Measurements from ENCODE around the gene SERPINE1. TPM values are rescaled to one million over a fixed set of nuclear protein-coding genes. Genes with fewer than 3 reads are reported as not detected.
A peak's percentile ranks its signal among the peaks of the same experiment; 100 is the strongest.

The SERPINE1 gene
- total and polyA plus RNA-seq, 9 donors = 4.0 to 81.6 (median 19.9) TPM

DNA sequence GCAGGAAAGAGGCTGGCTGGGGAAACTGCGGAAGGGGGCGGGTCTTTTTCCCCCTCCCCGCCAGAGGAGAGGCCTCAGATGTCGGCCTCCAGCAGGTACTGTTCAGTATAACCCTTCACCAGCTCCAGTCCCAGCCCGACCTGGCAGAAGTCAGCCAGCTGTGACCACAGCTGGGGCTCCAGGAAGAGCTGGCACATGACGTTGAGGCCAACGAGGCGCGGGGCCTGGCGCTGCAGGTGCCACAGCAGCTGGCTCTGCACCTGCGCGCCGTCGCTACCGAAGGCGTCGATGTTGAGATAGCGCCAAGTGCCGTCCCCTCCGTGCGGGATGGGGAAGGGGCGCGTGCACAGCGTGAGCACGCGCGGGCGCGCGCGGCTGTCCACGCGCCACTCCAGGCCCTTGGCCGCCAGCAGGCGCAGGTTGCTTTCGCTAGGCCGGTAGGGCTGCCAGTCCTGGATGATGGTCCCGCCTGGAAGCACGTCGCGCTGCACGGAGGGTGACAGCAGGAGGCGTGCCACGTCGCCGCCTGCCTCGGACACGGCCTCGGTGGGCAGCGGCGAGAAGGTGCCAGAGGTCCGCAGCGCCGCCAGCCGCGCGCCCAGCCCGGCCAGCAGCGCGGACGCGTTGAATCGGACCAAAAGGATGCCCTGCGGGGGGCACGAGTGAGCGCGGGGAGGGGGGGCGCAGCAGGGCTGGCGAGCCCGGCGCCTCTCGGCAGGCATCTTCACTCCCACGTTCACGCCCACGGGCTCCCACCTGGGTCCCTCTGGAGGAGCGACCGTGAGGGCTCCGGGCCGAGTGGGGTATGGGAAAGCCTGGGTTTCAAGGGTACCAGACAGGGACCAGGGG, 45.3 kb downstream of the SERPINE1 start:
- intact Hi-C loops (cut with DNase I) = loop anchor here in 1 of 4 donors (10.0 kb wide), 1 partner anchor 113 kb away; no protein-coding TSS in a partner anchor
- Histone ChIP-seq H3K4me1 (ENCODE audit: insufficient read depth) (peaks cover 7% of the 10 kb centered on the region), H3K27ac (no peak overlapping the region), H3K9me3 (no peaks in the 10 kb centered on the region), H3K36me3 (no peaks in the 10 kb centered on the region), H3K27me3 (peaks cover 5% of the 10 kb centered on the region), H3K4me3 (no peak overlapping the region)
- WGBS, 3 donors = 0 to 1% (median 1%) methylated on average over 41 to 79 of the region's 79 CpGs
- no peak for DNase-seq
- TF ChIP-seq, protein P1, sequence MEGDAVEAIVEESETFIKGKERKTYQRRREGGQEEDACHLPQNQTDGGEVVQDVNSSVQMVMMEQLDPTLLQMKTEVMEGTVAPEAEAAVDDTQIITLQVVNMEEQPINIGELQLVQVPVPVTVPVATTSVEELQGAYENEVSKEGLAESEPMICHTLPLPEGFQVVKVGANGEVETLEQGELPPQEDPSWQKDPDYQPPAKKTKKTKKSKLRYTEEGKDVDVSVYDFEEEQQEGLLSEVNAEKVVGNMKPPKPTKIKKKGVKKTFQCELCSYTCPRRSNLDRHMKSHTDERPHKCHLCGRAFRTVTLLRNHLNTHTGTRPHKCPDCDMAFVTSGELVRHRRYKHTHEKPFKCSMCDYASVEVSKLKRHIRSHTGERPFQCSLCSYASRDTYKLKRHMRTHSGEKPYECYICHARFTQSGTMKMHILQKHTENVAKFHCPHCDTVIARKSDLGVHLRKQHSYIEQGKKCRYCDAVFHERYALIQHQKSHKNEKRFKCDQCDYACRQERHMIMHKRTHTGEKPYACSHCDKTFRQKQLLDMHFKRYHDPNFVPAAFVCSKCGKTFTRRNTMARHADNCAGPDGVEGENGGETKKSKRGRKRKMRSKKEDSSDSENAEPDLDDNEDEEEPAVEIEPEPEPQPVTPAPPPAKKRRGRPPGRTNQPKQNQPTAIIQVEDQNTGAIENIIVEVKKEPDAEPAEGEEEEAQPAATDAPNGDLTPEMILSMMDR (IDR thresholded peaks at IDR 0.05) = no peak
- TF ChIP-seq POLR2A (IDR thresholded peaks at IDR 0.05) = no peak
- no peak for TF ChIP-seq EP300 (IDR thresholded peaks at IDR 0.05)

DNA sequence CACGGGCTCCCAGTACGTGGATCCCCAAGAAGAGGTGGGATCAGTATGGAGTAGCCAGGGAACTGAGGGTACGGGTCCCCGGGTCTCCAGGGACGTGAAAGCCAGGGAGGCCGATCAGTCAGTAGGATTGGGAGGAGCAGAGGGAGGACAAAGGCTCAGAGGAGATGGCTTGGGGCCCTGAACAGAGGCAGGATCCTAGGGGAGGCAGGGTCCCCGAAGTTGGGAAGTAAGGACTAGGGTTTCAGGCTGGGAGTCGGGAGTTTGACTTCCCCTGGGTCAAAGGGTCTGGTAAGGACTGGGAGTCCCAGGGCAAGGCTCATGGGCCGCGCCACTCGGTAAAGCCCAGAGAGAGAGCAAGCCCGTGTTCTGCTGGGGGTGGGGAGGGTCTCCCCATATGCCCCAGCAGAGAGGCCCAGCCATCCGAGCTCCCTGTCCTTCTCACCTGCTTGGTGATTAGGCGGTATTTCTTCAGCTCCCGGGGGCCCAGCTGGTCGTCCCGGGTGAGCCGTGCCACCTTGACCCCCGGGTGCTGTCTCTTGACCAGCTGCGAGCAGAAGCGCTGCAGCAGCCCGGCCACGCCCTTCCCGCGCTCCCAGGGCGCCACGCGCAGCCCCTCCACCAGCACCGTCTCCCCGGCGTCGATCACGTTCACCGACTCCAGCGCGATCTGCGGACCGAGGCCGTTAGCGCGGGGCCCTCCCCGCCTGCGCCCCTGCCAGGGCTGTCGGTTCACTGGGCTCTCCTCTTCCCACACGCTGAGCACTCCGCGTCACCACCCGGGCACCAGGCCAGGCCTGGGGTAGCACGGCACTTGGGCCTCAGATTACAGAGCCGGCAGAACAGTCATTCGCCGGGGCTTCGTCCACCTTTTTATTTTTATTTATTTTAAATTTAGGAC, 46.2 kb downstream of the SERPINE1 start:
- peak in 2 of 5 donors; percentile 50 to 51 for DNase-seq
- Histone ChIP-seq H3K36me3 (no peaks in the 10 kb centered on the region), H3K27ac (no peak overlapping the region), H3K4me1 (ENCODE audit: insufficient read depth) (peaks cover 7% of the 10 kb centered on the region), H3K27me3 (peaks cover 5% of the 10 kb centered on the region), H3K4me3 (no peak overlapping the region), H3K9me3 (no peaks in the 10 kb centered on the region)
- intact Hi-C loops (cut with DNase I) = loop anchor here in 1 of 4 donors (10.0 kb wide), 1 partner anchor 112 kb away; no protein-coding TSS in a partner anchor
- WGBS, 3 donors = 0 to 1% (median 1%) methylated on average over 43 to 53 of the region's 53 CpGs
- TF ChIP-seq, protein P1 (IDR thresholded peaks at IDR 0.05) = no peak
- TF ChIP-seq POLR2A (IDR thresholded peaks at IDR 0.05) (no peak), EP300 (IDR thresholded peaks at IDR 0.05) (no peak)

DNA sequence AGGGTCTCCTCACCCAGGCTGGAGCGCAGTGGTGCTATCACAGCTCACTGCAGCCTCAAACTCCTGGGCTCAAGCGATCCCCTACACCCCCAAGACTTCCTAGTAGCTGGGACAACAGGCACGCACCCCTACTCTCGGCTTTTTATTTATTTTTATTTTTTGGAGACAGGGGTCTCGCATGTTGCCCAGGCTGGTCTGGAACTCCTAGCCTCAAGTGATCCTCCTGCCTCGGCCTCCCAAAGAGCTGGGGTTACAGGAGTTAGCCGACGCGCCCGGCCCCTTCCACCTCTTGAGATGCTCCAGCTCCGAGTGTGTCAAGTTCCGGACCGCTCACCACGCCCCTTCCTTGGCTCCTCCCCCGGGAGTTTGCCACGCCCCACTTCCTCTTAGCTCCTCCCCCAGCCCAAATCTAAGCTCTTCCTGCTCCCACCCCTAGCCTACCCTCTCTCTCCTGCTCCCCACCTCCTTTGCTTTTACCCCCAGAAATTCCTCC, 46.9 kb downstream of the SERPINE1 start:
- H3K36me3 ChIP-seq = no peaks in the 10 kb centered on the region
- no peak for TF ChIP-seq EP300 (IDR thresholded peaks at IDR 0.05)
- no peak for TF ChIP-seq POLR2A (IDR thresholded peaks at IDR 0.05)
- TF ChIP-seq, protein P1 (IDR thresholded peaks at IDR 0.05) = no peak
- DNase-seq = no peak
- H3K9me3 ChIP-seq = no peaks in the 10 kb centered on the region
- peaks cover 5% of the 10 kb centered on the region for H3K27me3 ChIP-seq
- intact Hi-C loops (cut with DNase I) = loop anchor here in 1 of 4 donors (10.0 kb wide), 1 partner anchor 111 kb away; no protein-coding TSS in a partner anchor
- 4 to 5% (median 4%) methylated on average over 16 of the region's 16 CpGs for WGBS, 3 donors
- H3K4me3 ChIP-seq = no peak overlapping the region
- H3K4me1 ChIP-seq (ENCODE audit: insufficient read depth) = peaks cover 7% of the 10 kb centered on the region
- H3K27ac ChIP-seq = no peak overlapping the region

DNA sequence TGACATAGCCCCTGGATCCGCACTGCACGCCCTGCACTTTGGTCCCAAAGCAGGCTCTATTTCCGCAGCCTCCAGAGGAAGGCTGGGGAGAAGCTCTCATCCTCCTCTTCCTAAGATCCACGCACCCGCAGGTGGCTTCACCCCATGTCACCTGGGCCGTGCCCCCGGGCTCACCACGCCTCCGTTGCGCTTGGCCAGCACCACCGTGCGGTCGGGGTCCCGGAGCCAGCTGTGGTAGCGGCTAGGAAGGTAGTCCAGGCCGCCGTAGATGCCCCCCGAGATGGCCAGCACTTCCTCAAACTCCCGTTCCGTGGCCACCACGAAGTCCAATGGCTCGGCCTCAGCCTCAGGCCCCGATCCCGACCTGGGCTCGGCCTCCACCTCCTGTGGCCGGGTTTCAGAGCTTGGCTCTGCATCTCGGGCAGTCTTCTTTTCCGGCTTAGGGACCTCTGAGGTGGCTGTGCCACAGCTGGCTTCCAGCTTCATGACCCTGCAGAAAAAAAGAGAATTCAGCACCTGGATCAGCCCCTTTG, 47.5 kb downstream of the SERPINE1 start:
- intact Hi-C loops (cut with DNase I) = loop anchor here in 1 of 4 donors (10.0 kb wide), 1 partner anchor 110 kb away; no protein-coding TSS in a partner anchor
- Histone ChIP-seq H3K9me3 (no peaks in the 10 kb centered on the region), H3K4me3 (no peak overlapping the region), H3K27ac (no peak overlapping the region), H3K4me1 (ENCODE audit: insufficient read depth) (peaks cover 7% of the 10 kb centered on the region), H3K27me3 (peaks cover 5% of the 10 kb centered on the region), H3K36me3 (no peaks in the 10 kb centered on the region)
- DNase-seq = no peak
- no peak for TF ChIP-seq POLR2A (IDR thresholded peaks at IDR 0.05)
- TF ChIP-seq, protein P1 (IDR thresholded peaks at IDR 0.05) = no peak
- no peak for TF ChIP-seq EP300 (IDR thresholded peaks at IDR 0.05)
- 3 to 6% (median 4%) methylated on average over 26 to 28 of the region's 28 CpGs for WGBS, 3 donors
